GM21423 (cell line): ENCODE measurements around the gene RRH.
"Not testable (repeated sequence)": the region's sequence is repeated elsewhere in the genome, so short reads cannot be mapped to it uniquely, and the experiment has no call there.

Experiments
- ATAC-seq: cut with Tn5 transposase; IDR thresholded peaks from one replicate; pipeline ENCODE4 v1.9.1; 2021; ENCODE audit warnings: mild to moderate bottlenecking, moderate library complexity; ENCODE audit not compliant: unreplicated experiment

Gene RRH, protein sequence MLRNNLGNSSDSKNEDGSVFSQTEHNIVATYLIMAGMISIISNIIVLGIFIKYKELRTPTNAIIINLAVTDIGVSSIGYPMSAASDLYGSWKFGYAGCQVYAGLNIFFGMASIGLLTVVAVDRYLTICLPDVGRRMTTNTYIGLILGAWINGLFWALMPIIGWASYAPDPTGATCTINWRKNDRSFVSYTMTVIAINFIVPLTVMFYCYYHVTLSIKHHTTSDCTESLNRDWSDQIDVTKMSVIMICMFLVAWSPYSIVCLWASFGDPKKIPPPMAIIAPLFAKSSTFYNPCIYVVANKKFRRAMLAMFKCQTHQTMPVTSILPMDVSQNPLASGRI

DNA sequence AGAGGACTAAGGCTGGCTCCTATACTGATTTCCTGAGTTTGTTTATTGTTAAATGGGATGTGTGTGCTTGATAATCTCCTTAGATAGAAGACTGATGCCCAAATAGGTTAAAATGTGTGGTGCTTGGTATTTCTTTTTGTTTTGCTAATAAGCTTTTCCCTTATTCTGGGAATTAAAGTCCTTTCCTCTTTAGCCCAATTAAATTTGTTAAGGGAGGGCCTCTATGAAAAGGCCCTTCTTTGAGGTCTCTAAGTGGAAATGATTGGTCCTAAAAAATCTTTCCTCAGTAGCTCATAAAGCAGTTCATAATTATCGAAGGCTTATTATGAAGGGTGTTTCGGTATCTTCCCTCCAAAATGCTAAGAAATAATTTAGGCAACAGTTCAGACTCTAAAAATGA lies at the start of gene RRH:
Gene RRH, plus strand, starts transcription at position 301 of the 400 bp plus-strand sequence. Its CDS starts 56 bp downstream, at position 357.
- no peak for ATAC-seq

DNA sequence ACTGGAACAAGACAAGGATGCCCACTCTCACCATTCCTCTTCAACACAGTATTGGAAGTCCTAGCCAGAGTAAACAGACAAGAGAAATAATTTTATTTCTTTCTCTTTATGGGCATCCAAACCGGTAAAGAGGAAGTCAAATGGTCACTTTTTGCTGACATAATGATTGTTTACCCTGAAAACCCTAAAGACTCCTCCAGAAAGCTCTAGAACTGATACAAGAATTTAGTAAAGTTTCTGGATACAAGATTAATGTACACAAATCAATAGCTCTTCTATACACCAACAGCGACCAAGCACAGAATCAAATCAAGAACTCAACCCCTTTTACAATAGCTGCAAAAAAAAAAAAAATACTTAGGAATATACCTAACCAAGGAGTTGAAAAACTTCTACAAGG lies 45.7 kb upstream of the RRH start:
- ATAC-seq: not testable (repeated sequence)

DNA sequence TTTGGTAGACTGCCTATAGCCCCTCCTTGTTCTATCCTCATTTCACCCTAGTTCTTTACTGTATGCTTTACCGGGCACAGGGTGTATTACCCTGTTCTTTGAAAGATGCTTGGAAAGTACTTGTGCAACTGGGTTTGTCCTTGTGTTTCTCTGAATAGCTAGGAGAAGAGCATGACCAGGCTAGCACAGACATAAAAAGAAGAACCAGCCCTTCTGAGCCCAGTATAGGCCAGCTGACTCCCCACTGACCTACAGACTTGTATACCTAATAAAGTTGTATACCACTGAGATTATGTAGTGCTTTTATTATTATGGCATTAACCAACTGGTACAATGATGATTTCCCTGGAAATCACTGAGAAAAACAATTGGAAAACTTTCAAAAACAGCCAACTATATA lies 40.9 kb upstream of the RRH start:
- no peak for ATAC-seq

DNA sequence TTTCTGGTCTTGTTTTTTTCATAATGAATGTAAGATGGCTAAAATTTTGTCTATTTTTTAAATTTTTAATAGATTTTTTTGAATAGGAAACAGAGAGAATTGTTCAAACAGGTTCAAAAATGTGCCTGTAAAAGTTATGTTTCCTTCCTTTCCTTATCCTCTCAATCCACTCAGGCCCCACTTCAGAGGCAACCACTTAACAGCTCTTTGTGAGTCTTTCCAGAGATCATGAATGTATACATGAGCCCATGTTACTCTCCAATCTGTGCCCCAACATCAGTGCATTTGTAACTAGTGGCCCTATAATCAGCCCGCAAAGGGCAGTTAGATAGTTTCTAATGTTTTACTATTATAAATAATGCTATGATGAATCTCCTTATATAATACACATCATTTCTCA lies 40.0 kb upstream of the RRH start:
- no peak for ATAC-seq

DNA sequence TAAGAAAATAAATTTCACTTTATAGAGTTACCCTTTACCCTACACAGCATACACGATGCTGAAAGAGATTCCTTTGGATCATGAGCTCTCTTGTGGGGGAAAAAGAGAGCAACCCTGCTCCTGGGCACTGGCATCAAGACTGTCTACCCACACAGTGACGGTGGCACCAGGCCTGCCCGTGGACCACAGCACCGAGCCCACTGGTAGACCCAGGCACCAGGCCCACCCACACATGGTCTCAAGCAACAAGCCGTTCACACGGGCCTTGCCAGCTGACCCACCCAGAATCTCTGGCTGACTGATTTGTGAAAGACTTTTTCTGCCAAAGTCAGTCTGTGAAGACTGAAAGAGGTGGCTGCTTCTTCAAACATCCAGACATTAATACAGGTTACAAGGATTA lies 32.7 kb upstream of the RRH start:
- no peak for ATAC-seq

DNA sequence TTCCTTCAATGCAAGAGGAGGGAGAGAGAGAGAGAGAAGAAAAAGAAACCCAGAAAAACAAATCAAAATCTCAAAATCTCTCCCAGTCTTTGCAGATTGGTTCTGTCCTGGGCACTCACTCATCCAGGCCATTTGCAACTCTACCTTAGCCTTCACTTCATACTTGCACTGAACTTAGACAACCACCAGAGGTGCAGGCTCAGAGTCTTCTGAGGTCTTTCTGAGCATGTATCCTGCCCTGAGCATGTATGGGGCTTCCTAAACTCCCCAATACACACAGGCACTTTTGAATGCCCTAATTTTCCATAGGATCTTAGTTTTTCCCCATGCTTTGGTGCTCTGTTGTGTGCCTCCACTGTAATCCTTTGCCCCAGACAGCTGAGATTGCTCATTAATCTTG lies 28.9 kb upstream of the RRH start:
- ATAC-seq: no peak

DNA sequence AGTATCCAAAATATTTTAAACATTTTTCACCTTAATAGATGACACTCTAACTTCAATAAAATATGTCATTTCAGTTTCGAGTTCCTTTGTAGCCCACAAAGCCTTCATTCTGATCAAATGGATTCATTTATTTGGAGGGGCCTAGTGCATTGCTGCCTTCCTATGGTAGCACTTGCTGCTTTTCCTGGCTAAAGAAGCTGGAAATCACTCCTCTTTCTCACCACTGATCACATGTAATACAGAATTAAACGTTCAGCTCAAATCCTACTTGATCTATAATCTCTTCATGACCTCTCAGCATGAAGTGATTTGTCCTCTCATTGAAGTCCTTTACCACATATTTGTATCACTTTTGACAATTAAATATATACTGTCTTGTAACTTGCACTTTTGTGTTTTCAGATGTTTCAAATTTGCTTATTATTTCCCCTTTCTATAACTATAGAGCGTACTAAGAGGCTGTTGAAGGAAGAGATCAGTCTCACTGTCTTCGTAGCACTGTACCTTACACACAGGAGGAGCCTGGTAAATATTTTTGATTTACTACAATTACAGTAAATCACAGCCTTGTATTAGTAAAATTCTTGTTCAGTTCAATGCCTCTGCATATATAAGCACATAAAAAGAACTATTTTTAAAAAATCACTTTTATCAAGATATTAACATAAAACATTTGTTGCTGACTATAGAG lies 26.5 kb upstream of the RRH start:
- ATAC-seq: no peak

DNA sequence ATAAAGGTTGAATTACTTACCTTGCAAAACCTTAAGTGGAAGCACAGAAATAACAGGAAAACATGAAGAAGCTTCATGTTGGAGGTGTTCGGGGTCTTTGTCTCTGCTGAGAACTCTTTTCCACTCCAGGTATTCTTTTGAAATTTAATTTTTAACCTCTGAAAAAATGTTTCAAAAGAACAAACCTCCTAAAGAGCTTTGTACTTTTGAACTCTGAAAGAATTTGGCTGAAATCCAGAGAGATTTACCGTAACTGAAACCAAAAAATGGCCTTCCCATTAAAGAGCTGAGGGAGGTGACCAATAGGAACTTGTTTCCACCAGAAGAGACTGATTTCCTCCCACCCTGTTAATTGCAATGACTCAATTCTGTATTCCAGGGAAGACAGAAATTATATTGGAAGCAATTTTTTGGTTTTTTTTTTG lies 25.9 kb upstream of the RRH start, which contains the start of gene CFI:
Gene CFI, minus strand, starts transcription at position 105 of the 425 bp plus-strand sequence. Its CDS starts 28 bp downstream, at position 77.
- no peak for ATAC-seq

DNA sequence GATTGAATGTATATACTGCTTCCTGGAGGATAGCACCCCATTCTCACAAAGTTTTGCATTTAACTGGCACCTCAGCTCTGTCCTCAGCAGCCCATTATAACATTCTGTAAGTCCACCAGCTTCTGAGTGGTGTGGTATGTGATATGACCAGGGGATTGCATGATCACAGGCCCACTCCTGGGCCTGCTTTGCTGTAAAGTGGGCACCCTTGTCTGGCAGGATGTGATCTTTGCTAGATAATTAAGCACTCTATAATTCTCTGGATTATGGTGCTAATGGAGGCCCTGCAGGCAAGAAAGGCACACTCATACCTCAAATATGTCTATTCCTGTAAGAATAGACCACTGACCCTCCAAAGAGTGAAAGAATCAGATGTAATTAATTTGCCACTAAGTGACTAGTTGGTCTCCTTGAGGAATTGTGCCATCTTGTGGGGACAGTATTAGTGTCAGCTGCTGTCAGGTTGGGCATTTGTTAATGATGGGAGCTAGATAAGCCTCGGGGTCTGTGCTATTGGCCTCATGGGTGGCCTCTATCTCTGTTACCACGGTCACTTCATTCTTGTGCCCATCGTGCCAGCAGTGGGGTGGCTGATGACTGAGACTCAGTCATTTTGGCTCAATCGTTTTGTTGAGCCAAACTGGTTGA lies 23.7 kb upstream of the RRH start:
- ATAC-seq: peak; percentile 73

DNA sequence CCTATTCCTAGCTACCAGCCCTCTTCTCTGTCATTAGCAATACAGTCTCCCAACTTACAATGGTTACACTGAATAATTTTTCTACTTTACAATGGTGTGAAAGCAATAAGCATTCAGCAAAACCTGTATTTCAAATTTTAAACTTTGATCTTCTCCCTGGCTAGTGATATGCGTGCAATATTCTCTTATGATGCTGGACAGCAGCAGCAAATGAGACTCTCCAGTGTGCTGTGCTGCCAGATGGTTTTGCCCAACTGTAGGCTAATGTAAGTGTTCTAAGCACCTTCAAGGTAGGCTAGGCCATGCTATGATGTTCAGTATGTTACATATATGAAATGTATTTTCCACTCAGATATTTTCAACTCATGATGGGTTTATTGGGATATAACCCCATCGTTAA lies 18.1 kb upstream of the RRH start:
- no peak for ATAC-seq

DNA sequence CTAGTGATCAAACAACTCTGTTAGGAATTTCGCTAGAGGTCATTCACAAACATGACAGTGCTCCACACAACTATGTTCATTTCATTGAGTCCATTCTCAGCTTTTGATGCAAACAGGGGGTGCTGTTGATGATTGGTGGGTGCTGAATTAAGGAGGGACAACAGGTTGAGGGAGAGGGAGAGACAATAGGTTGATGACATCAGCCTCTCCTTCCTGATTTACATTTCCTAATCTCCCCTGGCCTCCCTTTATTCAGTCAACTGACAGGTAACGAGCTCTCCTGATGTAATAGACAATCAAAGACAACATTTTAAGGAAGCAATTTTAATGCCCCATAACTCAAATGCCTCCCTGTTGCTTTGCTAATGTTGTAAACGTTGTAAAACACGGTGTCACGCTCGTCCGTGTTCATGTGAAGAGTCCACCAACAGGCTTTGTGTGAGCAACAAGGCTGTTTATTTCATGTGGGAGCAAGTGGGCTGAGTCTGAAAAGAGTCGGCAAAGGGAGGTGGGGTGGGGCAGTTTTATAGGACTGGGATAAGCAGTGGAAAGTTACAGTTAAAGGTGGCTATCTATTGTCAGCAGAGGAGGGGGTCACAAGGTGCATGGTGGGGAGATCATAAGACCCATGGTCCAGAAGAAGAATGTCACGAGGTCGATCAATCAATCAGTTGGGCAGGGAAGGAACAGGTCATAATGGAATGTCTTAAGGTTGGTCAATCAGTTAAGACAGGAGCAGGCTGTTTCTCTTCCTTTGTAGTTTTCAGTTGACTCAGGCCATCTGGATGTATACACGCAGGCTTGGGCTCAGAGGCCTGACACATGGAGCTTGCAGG lies 17.0 kb upstream of the RRH start:
- ATAC-seq: no peak

DNA sequence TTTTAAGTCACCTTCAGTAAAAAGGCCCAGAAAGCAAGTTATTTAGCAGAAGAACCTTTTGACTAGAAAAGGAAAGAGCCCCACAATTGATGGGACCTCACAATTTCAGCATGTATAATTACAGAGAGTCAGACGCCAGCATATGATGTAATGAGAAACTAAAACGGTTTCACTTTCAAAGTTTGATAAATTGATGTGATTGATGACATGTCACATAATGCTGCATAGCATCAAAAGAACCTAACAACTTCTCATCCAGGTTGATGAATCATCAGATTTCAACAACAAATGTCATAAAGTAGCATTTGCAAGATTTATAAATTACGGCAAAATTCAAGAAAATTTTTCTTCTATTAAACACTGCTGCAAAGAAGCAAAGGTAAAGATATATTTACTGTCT lies 16.1 kb upstream of the RRH start:
- ATAC-seq: no peak

DNA sequence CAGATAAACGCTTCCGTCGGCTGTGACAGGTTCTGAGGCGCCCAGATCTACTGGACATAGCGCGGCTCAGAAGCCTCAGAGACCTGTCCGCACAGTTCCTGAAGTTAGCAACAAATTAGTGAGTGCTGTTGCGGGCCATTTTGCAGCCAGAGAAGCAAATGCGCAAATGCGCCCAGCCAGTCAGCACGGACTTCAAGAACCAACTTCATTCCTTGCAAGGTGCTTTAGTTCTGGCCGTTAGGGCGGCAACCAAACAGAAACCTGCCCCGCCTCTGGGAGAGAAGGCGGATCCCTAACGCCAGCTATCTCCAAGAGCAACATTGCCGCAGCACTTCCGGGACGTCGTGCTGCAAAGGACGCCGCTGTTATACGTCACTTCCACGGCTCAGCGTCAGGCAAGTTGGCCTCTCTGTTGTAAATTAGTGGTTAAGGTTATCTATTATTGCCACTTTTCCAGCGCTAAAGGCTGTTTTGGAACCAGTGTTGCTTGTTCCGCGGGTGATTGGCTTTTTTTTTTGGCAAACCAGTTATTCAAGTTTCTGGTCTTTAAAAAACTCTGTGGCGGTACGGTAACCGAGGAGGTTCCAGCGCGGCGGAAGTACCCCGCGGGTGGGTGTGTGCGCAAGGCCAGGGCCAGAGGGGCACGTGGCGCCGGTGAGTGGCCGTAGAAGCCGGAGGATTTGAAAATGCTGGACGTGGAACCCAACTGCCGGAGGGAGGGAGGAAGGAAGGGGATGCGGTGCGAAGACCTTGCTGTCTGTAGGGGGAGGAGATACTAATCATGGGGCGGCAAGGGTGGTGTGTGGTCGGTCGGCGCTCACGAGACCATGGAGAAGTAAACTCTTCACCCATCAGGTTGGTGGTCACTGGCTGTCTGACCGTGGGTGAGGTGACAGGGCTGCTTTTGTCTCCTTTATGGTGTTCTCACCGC lies 12.4 kb upstream of the RRH start, which contains the start of gene GAR1:
Gene GAR1, plus strand, starts transcription at position 612 of the 931 bp plus-strand sequence. CDS start 403 bp downstream, outside the sequence.
- peak; percentile 99 for ATAC-seq

DNA sequence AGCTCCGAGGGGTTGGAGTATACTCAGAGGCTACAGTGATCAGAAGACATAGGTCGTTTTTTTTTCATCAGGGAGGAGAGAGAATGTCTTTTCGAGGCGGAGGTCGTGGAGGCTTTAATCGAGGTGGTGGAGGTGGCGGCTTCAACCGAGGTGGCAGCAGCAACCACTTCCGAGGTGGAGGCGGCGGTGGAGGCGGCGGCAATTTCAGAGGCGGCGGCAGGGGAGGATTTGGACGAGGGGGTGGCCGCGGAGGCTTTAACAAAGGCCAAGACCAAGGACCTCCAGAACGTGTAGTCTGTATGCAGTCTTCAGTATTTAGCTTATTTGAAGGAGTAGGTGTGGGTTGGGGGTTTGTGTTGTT lies 11.7 kb upstream of the RRH start:
- ATAC-seq: no peak

DNA sequence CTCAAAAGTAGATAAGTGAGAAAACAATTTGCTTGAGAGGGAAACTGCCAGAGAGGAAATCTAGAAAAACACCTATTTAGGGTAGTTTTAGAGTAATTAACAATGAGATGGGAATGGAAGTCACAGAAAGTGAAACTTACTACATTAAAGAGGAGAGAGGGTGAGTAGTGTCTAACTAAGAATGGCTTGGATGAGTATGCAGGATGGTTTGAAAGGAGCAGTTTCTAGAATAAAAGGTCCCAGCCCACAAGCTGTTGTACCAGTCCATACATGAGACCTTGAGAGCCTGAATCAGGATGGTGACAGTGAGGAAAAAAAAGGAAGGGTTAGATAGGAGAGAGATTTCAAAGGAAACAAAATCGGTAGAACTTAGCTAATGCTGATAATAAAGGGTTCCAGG lies 10.9 kb upstream of the RRH start:
- no peak for ATAC-seq

DNA sequence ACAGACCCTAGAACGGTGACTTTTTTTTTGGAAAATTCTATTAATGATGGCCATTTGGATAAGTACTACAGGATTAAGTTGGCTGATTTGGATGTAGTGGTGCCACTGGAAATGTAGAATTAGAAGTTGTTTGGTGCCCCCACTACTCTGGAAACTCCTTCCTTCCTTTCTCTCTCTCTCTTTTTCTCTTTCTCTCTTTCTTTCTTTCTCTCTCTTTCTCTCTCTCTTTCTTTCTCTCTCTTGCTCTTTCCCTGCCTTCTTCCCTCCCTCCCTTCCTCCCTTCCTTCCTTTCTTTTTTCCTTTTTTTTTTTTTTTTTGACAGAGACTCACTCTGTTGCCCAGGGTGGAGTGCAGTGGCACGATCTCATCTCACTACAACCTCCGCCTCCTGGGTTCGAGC lies 9.5 kb upstream of the RRH start:
- ATAC-seq: no peak

DNA sequence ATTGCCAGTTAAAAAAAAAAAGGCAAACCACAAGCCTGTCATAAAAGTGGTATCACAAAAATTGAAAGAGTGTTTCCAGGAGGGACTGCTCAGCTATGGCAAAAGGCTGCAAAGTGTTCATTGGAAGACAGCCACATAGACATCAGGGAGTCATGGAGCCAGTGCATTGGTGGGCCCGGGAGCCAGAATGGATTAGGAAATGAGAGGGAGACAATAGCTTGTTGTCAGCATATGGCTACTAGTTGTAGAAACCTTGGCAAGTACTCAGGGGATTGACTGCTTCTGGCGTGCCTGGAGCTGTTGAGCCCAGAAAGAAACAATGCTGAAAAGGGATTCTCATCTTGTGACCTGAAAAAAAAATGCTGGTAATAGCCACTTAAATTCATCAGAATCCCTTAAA lies 7.2 kb upstream of the RRH start:
- no peak for ATAC-seq

DNA sequence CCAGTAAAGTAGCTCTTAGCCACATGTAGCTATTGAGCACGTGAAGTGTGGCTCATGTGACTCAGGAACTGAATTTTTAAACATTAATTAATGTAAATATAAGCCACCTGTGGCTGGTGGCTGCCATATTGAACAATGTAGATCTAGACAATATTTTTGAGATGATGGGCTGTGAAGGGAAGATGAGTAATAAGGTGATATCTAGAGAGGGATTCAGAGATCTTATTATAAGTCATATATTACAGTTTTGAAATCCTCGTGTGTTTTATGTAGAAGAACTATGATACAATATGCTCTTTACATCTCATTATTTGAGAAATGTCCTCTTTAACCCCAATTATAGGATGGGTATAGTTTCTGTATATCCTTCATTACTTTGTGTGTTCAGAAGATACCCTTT lies 6.6 kb upstream of the RRH start:
- no peak for ATAC-seq

DNA sequence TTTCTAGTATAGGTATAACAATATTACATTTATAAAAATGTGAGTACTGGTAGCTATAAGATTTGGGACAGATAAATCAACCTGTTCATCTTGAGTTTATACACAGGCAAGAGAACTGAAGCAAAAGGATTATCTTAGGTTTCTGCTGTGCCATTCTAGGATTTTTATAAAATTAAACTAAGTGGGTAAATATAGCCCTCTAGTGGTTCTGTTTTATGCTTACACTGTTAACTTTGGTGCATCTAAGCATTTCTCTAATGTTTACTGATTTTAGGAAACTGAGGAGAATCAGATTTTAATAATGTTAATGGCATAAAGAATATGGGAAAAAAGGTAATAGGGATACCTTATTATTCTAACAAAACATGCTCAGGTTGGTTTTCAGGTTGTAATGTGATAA lies 1.1 kb upstream of the RRH start:
- peak; percentile 51 for ATAC-seq

DNA sequence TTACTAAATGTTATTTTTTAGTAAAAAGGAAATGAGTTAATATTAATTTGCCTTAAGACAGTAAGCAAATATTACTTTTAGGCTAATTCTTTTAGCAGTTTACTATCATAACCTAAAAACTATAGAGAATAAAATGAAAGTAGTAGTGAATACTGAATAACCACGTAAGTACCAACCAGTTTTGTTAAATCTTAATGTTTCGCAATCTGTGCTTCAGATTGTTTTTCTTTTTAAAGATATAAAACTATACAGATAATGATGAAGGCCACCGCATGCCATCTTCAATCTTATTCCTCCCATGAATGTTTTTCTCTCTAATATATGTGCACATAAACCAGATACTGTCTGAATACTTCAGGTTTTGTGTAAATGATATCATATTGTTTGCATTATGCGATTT lies 6.0 kb downstream of the RRH start:
- ATAC-seq: no peak
